SK-N-SH (cell line): ENCODE measurements around the gene DNAJC1. TPM values are rescaled to one million over a fixed set of nuclear protein-coding genes. Genes with fewer than 3 reads are reported as not detected.

Experiments
- CTCF ChIA-PET: fragments of 300-600, 350-600 bp; formaldehyde crosslinking; extraction: SDS; loops from one replicate; lab custom pipeline; 2021; lab: Yijun Ruan, JAX
- POLR2A ChIA-PET: fragments of 350-600 bp; sonication (Branson Sonifier 250); formaldehyde crosslinking; extraction: SDS; loops from one replicate; lab custom pipeline; 2020; ENCODE audit warnings: antibody characterized with exemption, inconsistent platforms; lab: Yijun Ruan, JAX
- DNase-seq: peaks from one replicate; pipeline ENCODE4 v3.0.0; 2012
- H2AFZ ChIP-seq: fragments of 200-600 bp; sonication (generic); 2 replicates; pipeline ENCODE4 v1.8.1; 2016; ENCODE audit warnings: antibody characterized with exemption, mild to moderate bottlenecking, low read depth
- H3F3A ChIP-seq: fragments of 200-600 bp; sonication (generic); replicated peaks from 2 replicates; pipeline ENCODE3; 2016; ENCODE audit warnings: antibody characterized with exemption, mild to moderate bottlenecking; ENCODE audit not compliant: insufficient read depth
- H3K27ac ChIP-seq, 2 experiments: fragments of 200-500 bp in 1 of 2; fragments of 200-600 bp in 1 of 2; sonication (Bioruptor generic) in 1 of 2; sonication (generic), shearing (Covaris generic) in 1 of 2; 2 replicates each; pipeline versions ENCODE4 v1.5.1 to v1.6.1; 2014 to 2016; ENCODE audit warnings: low read depth in 2 of 2, inconsistent platforms in 1 of 2, low read length in 1 of 2, mild to moderate bottlenecking in 1 of 2, mixed read lengths in 1 of 2
- H3K27me3 ChIP-seq: fragments of 200-600 bp; sonication (generic), shearing (Covaris generic); 2 replicates; pipeline ENCODE4 v1.6.1; 2016; ENCODE audit warnings: mixed run types; ENCODE audit not compliant: insufficient read depth
- H3K36me3 ChIP-seq, 2 experiments: fragments of 200-500 bp in 1 of 2; fragments of 200-600 bp in 1 of 2; sonication (Bioruptor generic) in 1 of 2; sonication (generic) in 1 of 2; replicated peaks in 1 of 2; 2 replicates each; pipeline versions ENCODE3 to v1.5.1; 2014 to 2016; ENCODE audit warnings: low read length in 1 of 2, mild to moderate bottlenecking in 1 of 2; ENCODE audit not compliant: insufficient read depth in 2 of 2, control insufficient read depth in 1 of 2
- H3K4me1 ChIP-seq, 2 experiments: fragments of 200-500 bp in 1 of 2; fragments of 200-600 bp in 1 of 2; sonication (Bioruptor generic) in 1 of 2; sonication (generic), shearing (Covaris generic) in 1 of 2; 2 replicates each; pipeline versions ENCODE4 v1.5.1 to v1.6.1; 2014 to 2016; ENCODE audit warnings: low read depth in 1 of 2, low read length in 1 of 2, mixed run types in 1 of 2; ENCODE audit not compliant: insufficient read depth in 2 of 2, control insufficient read depth in 1 of 2
- H3K4me2 ChIP-seq: fragments of 200-600 bp; sonication (generic), shearing (Covaris generic); 2 replicates; pipeline ENCODE4 v1.6.1; 2017; ENCODE audit warnings: mixed run types
- H3K4me3 ChIP-seq, 2 experiments: fragments of 200-500 bp in 1 of 2; fragments of 200-600 bp in 1 of 2; sonication (Bioruptor generic) in 1 of 2; sonication (generic), shearing (Covaris generic) in 1 of 2; 2 replicates each; pipeline versions ENCODE4 v1.5.1 to v1.8.1; 2014 to 2016; ENCODE audit warnings: low read depth in 2 of 2, inconsistent platforms in 1 of 2, low read length in 1 of 2, mild to moderate bottlenecking in 1 of 2, mixed read lengths in 1 of 2, moderate library complexity in 1 of 2
- H3K79me2 ChIP-seq: fragments of 200-600 bp; sonication (generic); 2 replicates; pipeline ENCODE4 v1.8.1; 2017; ENCODE audit warnings: mild to moderate bottlenecking; ENCODE audit not compliant: insufficient read depth
- H3K9ac ChIP-seq: fragments of 200-600 bp; sonication (generic); 2 replicates; pipeline ENCODE4 v1.6.1; 2017; ENCODE audit warnings: mixed run types
- H3K9me2 ChIP-seq: fragments of 200-600 bp; sonication (generic); 2 replicates; pipeline ENCODE4 v1.6.1; 2017; ENCODE audit warnings: mixed run types
- H3K9me3 ChIP-seq: fragments of 200-600 bp; sonication (generic); 2 replicates; pipeline ENCODE4 v1.6.1; 2017; ENCODE audit warnings: mixed run types, mild to moderate bottlenecking, moderate library complexity
- H4K20me1 ChIP-seq: fragments of 200-600 bp; sonication (generic); 2 replicates; pipeline ENCODE4 v1.6.1; 2017; ENCODE audit warnings: mild to moderate bottlenecking, mixed run types; ENCODE audit not compliant: insufficient read depth
- CTCF ChIP-seq: fragments of 200-600 bp; sonication (generic); IDR thresholded peaks from 2 replicates; pipeline ENCODE4 v1.6.1; 2017; ENCODE audit warnings: antibody characterized with exemption, mild to moderate bottlenecking, moderate library complexity
- ELF1 ChIP-seq: IDR thresholded peaks from 2 replicates; pipeline ENCODE4 v1.4.0; 2012
- EP300 ChIP-seq, 2 experiments: IDR thresholded peaks; 2 replicates each; pipeline versions ENCODE4 v1.4.0 to v1.6.1; 2012; ENCODE audit warnings: borderline replicate concordance in 1 of 2, low read depth in 1 of 2, low read length in 1 of 2
- GABPA ChIP-seq: IDR thresholded peaks from 2 replicates; pipeline ENCODE4 v1.4.0; 2012; ENCODE audit warnings: low read depth, mild to moderate bottlenecking
- MEF2A ChIP-seq: IDR thresholded peaks from 2 replicates; pipeline ENCODE4 v1.4.0; 2012; ENCODE audit warnings: low read depth, borderline replicate concordance
- RAD21 ChIP-seq: IDR thresholded peaks from 2 replicates; pipeline ENCODE4 v1.6.1; 2012; ENCODE audit warnings: mild to moderate bottlenecking, low read length
- RFX5 ChIP-seq: IDR thresholded peaks from 2 replicates; pipeline ENCODE4 v1.6.1; 2012; ENCODE audit warnings: mild to moderate bottlenecking, improper control_type of control experiment, low read length
- SMC3 ChIP-seq: IDR thresholded peaks from 2 replicates; pipeline ENCODE4 v1.6.1; 2012; ENCODE audit warnings: low read depth, low read length, improper control_type of control experiment
- TCF12 ChIP-seq: IDR thresholded peaks from 2 replicates; pipeline ENCODE4 v1.4.0; 2012
- TEAD4 ChIP-seq: IDR thresholded peaks from 2 replicates; pipeline ENCODE4 v1.4.0; 2012; ENCODE audit warnings: mild to moderate bottlenecking, borderline replicate concordance; ENCODE audit not compliant: insufficient read depth
- WGBS: methylation state at CpG from one replicate; pipeline ENCODE4 v1.1.6; 2017; ENCODE audit warnings: low lambda C conversion rate; 5-methylcytosine and 5-hydroxymethylcytosine counted together
- polyA plus RNA-seq, 3 experiments: library from polyadenylated mRNA; depleted of rRNA; stranded (reverse); fragments of >200 nt; gene quantifications; 2 replicates each; pipeline ENCODE4 v1.2.3, GENCODE V29; 2012
- TF ChIP-seq, protein P1 (sequence below): fragments of 150-350 bp; IDR thresholded peaks from 2 replicates; pipeline ENCODE4 v1.6.1; 2017; ENCODE audit warnings: antibody characterized with exemption, low read length, low read depth, borderline replicate concordance
- TF ChIP-seq, protein P2 (sequence below): IDR thresholded peaks from 2 replicates; pipeline ENCODE4 v1.4.0; 2012; ENCODE audit warnings: low read depth, borderline replicate concordance
- TF ChIP-seq, protein P3 (sequence below): IDR thresholded peaks from 2 replicates; pipeline ENCODE4 v1.4.0; 2012; ENCODE audit warnings: low read depth

The DNAJC1 gene
- polyA plus RNA-seq, 1 of the 3 experiments (the other 2 are of a cell fraction): 9.3 TPM

GRCh38 chr10:21797533-21797932, 206.0 kb downstream of the DNAJC1 start:
- CTCF ChIA-PET: no interaction called here
- no peaks in the 10 kb centered on the region for H3K9me2 ChIP-seq
- no peaks in the 10 kb centered on the region for H3F3A ChIP-seq
- TF ChIP-seq, protein P1, sequence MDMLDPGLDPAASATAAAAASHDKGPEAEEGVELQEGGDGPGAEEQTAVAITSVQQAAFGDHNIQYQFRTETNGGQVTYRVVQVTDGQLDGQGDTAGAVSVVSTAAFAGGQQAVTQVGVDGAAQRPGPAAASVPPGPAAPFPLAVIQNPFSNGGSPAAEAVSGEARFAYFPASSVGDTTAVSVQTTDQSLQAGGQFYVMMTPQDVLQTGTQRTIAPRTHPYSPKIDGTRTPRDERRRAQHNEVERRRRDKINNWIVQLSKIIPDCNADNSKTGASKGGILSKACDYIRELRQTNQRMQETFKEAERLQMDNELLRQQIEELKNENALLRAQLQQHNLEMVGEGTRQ: no peak
- TF ChIP-seq RAD21 (no peak), TCF12 (no peak), RFX5 (no peak), TEAD4 (no peak), EP300 (IDR thresholded peaks at IDR 0.05; ENCODE audit: borderline replicate concordance in 1 of 2, low read depth in 1 of 2, low read length in 1 of 2) (no peak), SMC3 (no peak), MEF2A (no peak), GABPA (no peak)
- 95% methylated on average over 3 of the region's 3 CpGs for WGBS
- H3K79me2 ChIP-seq: no peaks in the 10 kb centered on the region
- no peaks in the 10 kb centered on the region for H3K27me3 ChIP-seq
- H3K36me3 ChIP-seq: peaks cover 0 to 4% of the 10 kb centered on the region in 2 experiments
- H3K4me1 ChIP-seq: no peaks in the 10 kb centered on the region; a peak in 1 of 4 replicates
- H4K20me1 ChIP-seq: no peaks in the 10 kb centered on the region
- POLR2A ChIA-PET: no interaction called here
- no peak for DNase-seq
- no peak overlapping the region for H3K4me2 ChIP-seq
- no peak overlapping the region for H3K9ac ChIP-seq
- no peaks in the 10 kb centered on the region; the same call in 1 of the 2 replicates for H3K9me3 ChIP-seq
- no peak overlapping the region for H3K4me3 ChIP-seq
- H3K27ac ChIP-seq: no peak overlapping the region
- H2AFZ ChIP-seq: no peak overlapping the region

DNA sequence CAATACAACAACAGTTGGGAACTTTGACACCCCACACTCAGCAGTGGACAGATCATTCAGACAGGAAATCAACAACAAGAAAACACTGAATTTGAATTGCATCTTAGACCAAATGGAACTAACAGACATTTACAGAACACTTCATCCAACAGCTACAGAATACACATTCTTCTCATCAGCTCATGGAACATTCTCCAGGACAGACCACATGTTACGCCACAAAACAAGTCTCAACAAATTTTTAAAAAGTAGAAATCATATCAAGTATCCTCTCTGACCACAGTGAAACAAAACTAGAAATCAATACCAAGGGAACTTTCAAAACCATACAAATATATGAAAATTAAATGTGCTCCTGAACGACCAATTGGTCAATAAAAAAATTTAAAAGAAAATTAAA, 212.3 kb downstream of the DNAJC1 start:
- DNase-seq: no peak
- ChIA-PET POLR2A (no interaction called here), CTCF (no interaction called here)
- Histone ChIP-seq H3F3A (no peaks in the 10 kb centered on the region), H4K20me1 (no peaks in the 10 kb centered on the region), H3K4me2 (no peak overlapping the region), H3K27ac (no peak overlapping the region), H3K4me1 (no peaks in the 10 kb centered on the region), H3K79me2 (no peaks in the 10 kb centered on the region), H3K9ac (no peak overlapping the region), H2AFZ (no peak overlapping the region), H3K36me3 (no peaks in the 10 kb centered on the region), H3K27me3 (no peaks in the 10 kb centered on the region), H3K9me3 (peaks cover 11% of the 10 kb centered on the region; the same call in 1 of the 2 replicates), H3K4me3 (no peak overlapping the region), H3K9me2 (no peaks in the 10 kb centered on the region)
- WGBS: 82% methylated on average over 2 of the region's 2 CpGs
- TF ChIP-seq RAD21: no peak
- TF ChIP-seq, protein P2, sequence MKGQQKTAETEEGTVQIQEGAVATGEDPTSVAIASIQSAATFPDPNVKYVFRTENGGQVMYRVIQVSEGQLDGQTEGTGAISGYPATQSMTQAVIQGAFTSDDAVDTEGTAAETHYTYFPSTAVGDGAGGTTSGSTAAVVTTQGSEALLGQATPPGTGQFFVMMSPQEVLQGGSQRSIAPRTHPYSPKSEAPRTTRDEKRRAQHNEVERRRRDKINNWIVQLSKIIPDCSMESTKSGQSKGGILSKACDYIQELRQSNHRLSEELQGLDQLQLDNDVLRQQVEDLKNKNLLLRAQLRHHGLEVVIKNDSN: no peak
- no peak for TF ChIP-seq ELF1
- no peak for TF ChIP-seq CTCF
- no peak for TF ChIP-seq EP300 (IDR thresholded peaks at IDR 0.05; ENCODE audit: borderline replicate concordance in 1 of 2, low read depth in 1 of 2, low read length in 1 of 2)
- TF ChIP-seq, protein P3, sequence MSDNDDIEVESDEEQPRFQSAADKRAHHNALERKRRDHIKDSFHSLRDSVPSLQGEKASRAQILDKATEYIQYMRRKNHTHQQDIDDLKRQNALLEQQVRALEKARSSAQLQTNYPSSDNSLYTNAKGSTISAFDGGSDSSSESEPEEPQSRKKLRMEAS: no peak
- no peak for TF ChIP-seq MEF2A
